Activated CD4-positive, alpha-beta T cell treated with anti-CD3 and anti-CD28 coated beads, Interleukin-2, amount 10 ng/mL, durations not matched to agents 24 days and 14 days (primary cell): ENCODE results near the gene OLR1. TPM values are rescaled to one million over a fixed set of nuclear protein-coding genes. Genes with fewer than 3 reads are reported as not detected.
"Not testable (repeated sequence)": the region's sequence is repeated elsewhere in the genome, so short reads cannot be mapped to it uniquely, and the experiment has no call there.

Experiments used
- DNase-seq: peaks from one replicate; pipeline ENCODE4 v3.0.0; 2022
- H3K27ac Mint-ChIP-seq: one replicate; pipeline ENCODE4 v1.8.0; 2022; ENCODE audit warnings: mild to moderate bottlenecking, mixed read lengths
- H3K27me3 Mint-ChIP-seq: one replicate; pipeline ENCODE4 v1.8.0; 2022; ENCODE audit warnings: mixed read lengths
- H3K36me3 Mint-ChIP-seq: one replicate; pipeline ENCODE4 v1.8.0; 2022; ENCODE audit warnings: low read depth, mild to moderate bottlenecking, mixed read lengths
- H3K4me1 Mint-ChIP-seq: one replicate; pipeline ENCODE4 v1.8.0; 2021; ENCODE audit warnings: mixed read lengths
- H3K4me3 Mint-ChIP-seq: one replicate; pipeline ENCODE4 v1.8.0; 2022; ENCODE audit warnings: mild to moderate bottlenecking, moderate library complexity, mixed read lengths
- H3K9me3 Mint-ChIP-seq: one replicate; pipeline ENCODE4 v1.8.0; 2021; ENCODE audit warnings: mixed read lengths
- intact Hi-C: fragments of 100-400 bp; cut with micrococcal nuclease; formaldehyde crosslinking; loops from one replicate; pipeline ENCODE4 v1.15.1; 2023
- total RNA-seq: library from RNA; stranded (reverse); gene quantifications from 2 replicates; pipeline ENCODE4 v1.2.3, GENCODE V29; 2022

OLR1 gene
- total RNA-seq, 1 donor from 2014 or later: not detected

DNA sequence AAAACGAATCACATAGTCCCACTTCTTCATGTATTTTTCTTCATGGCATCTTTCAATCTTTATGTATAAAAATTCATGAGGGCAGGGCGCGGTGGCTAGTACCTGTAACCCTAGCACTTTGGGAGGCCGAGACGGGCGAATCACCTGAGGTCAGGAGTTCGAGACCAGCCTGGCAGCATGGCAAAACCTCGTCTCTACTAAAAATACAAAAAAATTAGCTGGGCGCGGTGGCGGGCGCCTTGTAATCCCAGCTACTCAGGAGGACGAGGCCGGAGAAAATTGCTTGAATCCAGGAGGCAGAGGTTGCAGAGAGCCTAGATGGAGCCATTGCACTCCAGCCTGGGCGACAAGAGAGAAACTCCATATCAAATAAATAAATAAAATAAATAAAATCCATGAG is 38.3 kb upstream of the OLR1 start:
- peaks cover 24% of the 10 kb centered on the region for H3K4me1 Mint-ChIP-seq
- DNase-seq: no peak
- H3K4me3 Mint-ChIP-seq: no peak overlapping the region
- intact Hi-C loops: loop anchor here (10.0 kb wide), 2 partner anchors 155 to 965 kb away; partner anchors contain the start of gene SMIM10L1
- H3K27ac Mint-ChIP-seq: no peak overlapping the region
- no peaks in the 10 kb centered on the region for H3K36me3 Mint-ChIP-seq
- peaks cover 36% of the 10 kb centered on the region for H3K27me3 Mint-ChIP-seq
- H3K9me3 Mint-ChIP-seq: no peaks in the 10 kb centered on the region

DNA sequence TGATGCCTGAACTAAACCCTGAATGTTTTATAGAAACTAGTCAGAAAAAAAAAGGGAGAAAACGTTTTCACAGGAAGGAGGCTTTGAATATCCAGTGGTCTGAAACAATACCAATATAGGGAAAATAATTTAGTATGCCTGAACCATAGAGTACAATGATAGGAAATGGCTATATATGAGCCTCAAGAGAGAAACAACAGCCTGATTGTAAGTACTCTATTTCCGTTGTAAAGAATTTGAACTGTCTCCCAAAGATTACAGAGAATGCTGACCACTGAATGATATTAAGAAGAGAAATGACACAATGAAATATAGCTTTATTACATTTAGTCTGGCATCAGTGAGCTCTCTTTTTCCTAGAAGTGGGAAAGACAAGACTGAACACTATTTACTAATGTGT is 35.2 kb upstream of the OLR1 start:
- intact Hi-C loops: no loop called here
- H3K27ac Mint-ChIP-seq: no peak overlapping the region
- H3K9me3 Mint-ChIP-seq: no peaks in the 10 kb centered on the region
- no peak overlapping the region for H3K4me3 Mint-ChIP-seq
- peaks cover 3% of the 10 kb centered on the region for H3K4me1 Mint-ChIP-seq
- H3K36me3 Mint-ChIP-seq: no peaks in the 10 kb centered on the region
- no peak for DNase-seq
- H3K27me3 Mint-ChIP-seq: peaks cover 34% of the 10 kb centered on the region

DNA sequence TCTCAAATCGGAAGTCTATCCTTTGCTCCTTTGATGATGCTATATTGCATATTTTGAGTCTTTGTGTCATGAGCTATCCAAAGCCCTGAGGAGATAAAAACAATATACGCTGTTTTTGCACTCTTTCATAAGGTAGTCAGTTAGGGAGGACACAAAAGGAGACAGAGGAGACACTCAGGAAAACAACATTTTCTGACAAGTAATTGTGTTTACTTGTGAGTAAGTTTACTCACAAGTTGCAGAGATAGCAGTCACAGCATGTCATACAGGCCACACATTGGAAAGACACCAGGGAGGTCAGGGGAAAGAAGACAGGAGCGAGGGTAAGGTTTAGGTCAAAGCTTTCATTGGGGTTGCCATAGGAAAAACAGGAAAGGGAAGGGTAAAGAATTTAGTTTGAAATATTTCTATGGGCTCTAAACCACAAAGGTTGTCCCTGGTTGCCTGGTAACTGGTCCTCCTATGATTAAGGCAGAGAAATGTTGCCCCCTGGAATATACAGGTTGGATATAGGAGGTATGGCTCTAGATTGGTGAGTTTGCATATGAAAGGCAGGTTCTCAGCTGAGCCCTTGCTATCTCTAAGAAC is 33.4 kb upstream of the OLR1 start:
- Mint-ChIP-seq H3K4me1 (no peaks in the 10 kb centered on the region), H3K9me3 (no peaks in the 10 kb centered on the region), H3K27ac (no peak overlapping the region), H3K36me3 (no peaks in the 10 kb centered on the region), H3K27me3 (peaks cover 34% of the 10 kb centered on the region), H3K4me3 (no peak overlapping the region)
- DNase-seq: no peak
- intact Hi-C loops: no loop called here

DNA sequence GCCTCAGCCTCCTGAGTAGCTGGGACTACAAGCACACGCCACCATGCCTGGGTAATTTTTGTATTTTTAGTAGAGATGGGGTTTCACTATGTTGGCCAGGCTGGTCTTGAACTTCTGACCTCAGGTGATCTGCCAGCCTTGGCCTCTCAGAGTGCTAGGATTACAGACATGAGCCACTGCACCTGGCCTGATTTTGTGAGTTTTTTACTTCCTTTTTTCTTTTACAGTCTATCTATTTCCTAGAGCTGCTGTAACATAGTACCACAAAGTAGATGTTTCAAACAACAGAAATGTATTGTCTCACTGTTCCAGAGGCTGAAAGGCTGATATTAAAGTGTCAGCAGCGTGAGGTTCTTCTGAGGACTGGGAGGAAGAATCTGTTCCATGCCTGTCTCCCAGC is 32.6 kb upstream of the OLR1 start:
- H3K27ac Mint-ChIP-seq, H3K9me3 Mint-ChIP-seq, H3K36me3 Mint-ChIP-seq, DNase-seq, H3K4me3 Mint-ChIP-seq, H3K4me1 Mint-ChIP-seq, intact Hi-C loops: not testable (repeated sequence)
- H3K27me3 Mint-ChIP-seq: peaks cover 32% of the 10 kb centered on the region

- H3K9me3 Mint-ChIP-seq: no peaks in the 10 kb centered on the region
- intact Hi-C loops: no loop called here
- no peak overlapping the region for H3K4me3 Mint-ChIP-seq
- no peak overlapping the region for H3K27ac Mint-ChIP-seq
- H3K4me1 Mint-ChIP-seq: no peaks in the 10 kb centered on the region
- H3K36me3 Mint-ChIP-seq: no peaks in the 10 kb centered on the region
- H3K27me3 Mint-ChIP-seq: peaks cover 17% of the 10 kb centered on the region
- DNase-seq: no peak
Measured at GRCh38 chr12:10197879-10198278, 25.9 kb upstream of the OLR1 start.

DNA sequence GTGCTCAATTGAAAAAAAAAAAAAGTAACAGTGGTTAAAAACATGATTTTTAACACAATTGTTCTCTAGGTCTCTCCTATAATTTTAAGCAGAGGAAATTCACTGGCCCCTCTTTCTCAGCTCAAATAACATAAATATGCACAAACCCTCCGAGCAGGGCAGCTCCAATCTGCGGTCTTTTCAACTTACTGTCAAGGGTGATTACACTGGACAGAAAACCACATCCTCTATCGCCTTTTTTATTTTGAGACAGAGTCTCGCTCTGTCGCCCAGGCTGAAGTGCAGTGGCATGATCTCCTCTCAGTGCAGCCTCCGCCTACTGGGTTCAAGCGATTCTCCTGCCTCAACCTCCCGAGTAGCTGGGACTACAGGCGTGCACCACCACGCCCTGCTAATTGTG is 24.3 kb upstream of the OLR1 start:
- Mint-ChIP-seq H3K9me3 (no peaks in the 10 kb centered on the region), H3K4me3 (no peak overlapping the region), H3K27ac (no peak overlapping the region), H3K4me1 (no peaks in the 10 kb centered on the region), H3K27me3 (peaks cover 18% of the 10 kb centered on the region), H3K36me3 (no peaks in the 10 kb centered on the region)
- intact Hi-C loops: no loop called here
- no peak for DNase-seq

- no peak overlapping the region for H3K27ac Mint-ChIP-seq
- no peak for DNase-seq
- peaks cover 4% of the 10 kb centered on the region for H3K4me1 Mint-ChIP-seq
- no peaks in the 10 kb centered on the region for H3K36me3 Mint-ChIP-seq
- no peak overlapping the region for H3K4me3 Mint-ChIP-seq
- intact Hi-C loops: loop anchor here (5.0 kb wide), 1 partner anchor 382 kb away; no protein-coding TSS in a partner anchor
- H3K27me3 Mint-ChIP-seq: peaks cover 25% of the 10 kb centered on the region
- H3K9me3 Mint-ChIP-seq: no peaks in the 10 kb centered on the region
Measured at GRCh38 chr12:10194160-10194670, 22.3 kb upstream of the OLR1 start.

- intact Hi-C loops: loop anchor here (5.0 kb wide), 1 partner anchor 380 kb away; no protein-coding TSS in a partner anchor
- no peaks in the 10 kb centered on the region for H3K36me3 Mint-ChIP-seq
- H3K4me3 Mint-ChIP-seq: no peak overlapping the region
- H3K9me3 Mint-ChIP-seq: no peaks in the 10 kb centered on the region
- no peak overlapping the region for H3K27ac Mint-ChIP-seq
- H3K4me1 Mint-ChIP-seq: peaks cover 4% of the 10 kb centered on the region
- DNase-seq: no peak
- H3K27me3 Mint-ChIP-seq: peaks cover 25% of the 10 kb centered on the region
Measured at GRCh38 chr12:10191865-10192264, 19.9 kb upstream of the OLR1 start.

GRCh38 chr12:10190558-10191388 is 18.8 kb upstream of the OLR1 start:
- Mint-ChIP-seq H3K4me3 (no peak overlapping the region), H3K9me3 (no peaks in the 10 kb centered on the region), H3K4me1 (peaks cover 4% of the 10 kb centered on the region), H3K27ac (no peak overlapping the region), H3K36me3 (no peaks in the 10 kb centered on the region), H3K27me3 (peaks cover 24% of the 10 kb centered on the region)
- peak; percentile 83 for DNase-seq
- intact Hi-C loops: loop anchor here (1.0 to 5.0 kb wide), 2 partner anchors 37 to 378 kb away; no protein-coding TSS in a partner anchor

- Mint-ChIP-seq H3K27me3 (peaks cover 24% of the 10 kb centered on the region), H3K27ac (no peak overlapping the region), H3K4me1 (peaks cover 4% of the 10 kb centered on the region), H3K9me3 (no peaks in the 10 kb centered on the region), H3K4me3 (no peak overlapping the region), H3K36me3 (no peaks in the 10 kb centered on the region)
- DNase-seq: no peak
- intact Hi-C loops: loop anchor here (1.0 to 5.0 kb wide), 2 partner anchors 36 to 377 kb away; no protein-coding TSS in a partner anchor
Measured at GRCh38 chr12:10189653-10190052, 17.7 kb upstream of the OLR1 start.

DNA sequence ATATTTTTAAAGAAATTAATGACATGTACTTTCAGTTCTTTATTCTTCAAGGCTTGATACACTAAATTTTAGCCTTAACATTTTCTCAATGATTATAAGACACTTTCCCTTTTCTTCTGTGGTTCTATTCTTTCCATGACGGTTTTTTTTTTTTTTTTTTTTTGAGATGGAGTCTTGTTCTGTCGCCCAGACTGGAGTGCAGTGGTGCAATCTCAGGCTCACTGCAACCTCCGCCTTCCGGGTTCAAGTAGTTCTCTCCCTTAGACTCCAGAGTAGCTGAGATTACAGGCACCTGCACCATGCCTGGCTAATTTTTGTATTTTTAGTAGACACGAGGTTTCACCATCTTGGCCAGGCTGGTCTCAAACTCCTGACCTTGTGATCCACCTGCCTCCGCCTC is 15.0 kb upstream of the OLR1 start:
- H3K27ac Mint-ChIP-seq, H3K36me3 Mint-ChIP-seq, DNase-seq, H3K9me3 Mint-ChIP-seq, H3K4me1 Mint-ChIP-seq, intact Hi-C loops, H3K4me3 Mint-ChIP-seq: not testable (repeated sequence)
- peaks cover 23% of the 10 kb centered on the region for H3K27me3 Mint-ChIP-seq

DNA sequence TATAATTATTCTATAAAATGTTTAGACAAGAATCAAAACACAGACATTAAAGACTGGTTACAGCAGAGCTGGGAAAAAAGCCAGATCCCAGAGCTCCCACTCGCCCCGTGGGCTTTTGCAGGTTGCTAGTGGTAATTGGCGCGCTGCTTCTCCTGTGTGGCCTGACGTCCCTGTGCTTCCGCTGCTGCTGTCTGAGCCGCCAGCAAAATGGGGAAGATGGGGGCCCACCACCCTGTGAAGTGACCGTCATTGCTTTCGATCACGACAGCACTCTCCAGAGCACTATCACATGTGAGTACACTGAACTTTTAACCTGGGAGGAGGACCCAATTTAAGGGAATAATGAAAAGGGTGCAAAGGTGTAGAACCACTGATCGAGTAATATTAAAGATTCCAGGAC is 14.4 kb upstream of the OLR1 start:
- peaks cover 23% of the 10 kb centered on the region for H3K27me3 Mint-ChIP-seq
- no peak overlapping the region for H3K4me3 Mint-ChIP-seq
- H3K27ac Mint-ChIP-seq: no peak overlapping the region
- no peaks in the 10 kb centered on the region for H3K36me3 Mint-ChIP-seq
- intact Hi-C loops: no loop called here
- H3K9me3 Mint-ChIP-seq: no peaks in the 10 kb centered on the region
- DNase-seq: no peak
- H3K4me1 Mint-ChIP-seq: peaks cover 4% of the 10 kb centered on the region

- Mint-ChIP-seq H3K4me1 (no peaks in the 10 kb centered on the region), H3K9me3 (no peaks in the 10 kb centered on the region), H3K27ac (no peak overlapping the region), H3K4me3 (no peak overlapping the region), H3K27me3 (peaks cover 17% of the 10 kb centered on the region), H3K36me3 (no peaks in the 10 kb centered on the region)
- DNase-seq: no peak
- intact Hi-C loops: no loop called here
Measured at GRCh38 chr12:10184261-10184843, 12.4 kb upstream of the OLR1 start.
